IPS-18c (cell line): ENCODE results near the gene TDRD15.
"Not testable (repeated sequence)": the region's sequence is repeated elsewhere in the genome, so short reads cannot be mapped to it uniquely, and the experiment has no call there.

Experiments used
- H3K4me3 ChIP-seq: 2 replicates; pipeline ENCODE4 v1.7.0; 2013; ENCODE audit warnings: low read depth, mild to moderate bottlenecking, low read length, moderate library complexity; ENCODE audit not compliant: insufficient read depth
- H3K9me3 ChIP-seq: one replicate; pipeline ENCODE4 v1.6.1; 2013; ENCODE audit warnings: mild to moderate bottlenecking, low read length, moderate library complexity; ENCODE audit not compliant: control insufficient read depth, insufficient read depth

The TDRD15 gene

DNA sequence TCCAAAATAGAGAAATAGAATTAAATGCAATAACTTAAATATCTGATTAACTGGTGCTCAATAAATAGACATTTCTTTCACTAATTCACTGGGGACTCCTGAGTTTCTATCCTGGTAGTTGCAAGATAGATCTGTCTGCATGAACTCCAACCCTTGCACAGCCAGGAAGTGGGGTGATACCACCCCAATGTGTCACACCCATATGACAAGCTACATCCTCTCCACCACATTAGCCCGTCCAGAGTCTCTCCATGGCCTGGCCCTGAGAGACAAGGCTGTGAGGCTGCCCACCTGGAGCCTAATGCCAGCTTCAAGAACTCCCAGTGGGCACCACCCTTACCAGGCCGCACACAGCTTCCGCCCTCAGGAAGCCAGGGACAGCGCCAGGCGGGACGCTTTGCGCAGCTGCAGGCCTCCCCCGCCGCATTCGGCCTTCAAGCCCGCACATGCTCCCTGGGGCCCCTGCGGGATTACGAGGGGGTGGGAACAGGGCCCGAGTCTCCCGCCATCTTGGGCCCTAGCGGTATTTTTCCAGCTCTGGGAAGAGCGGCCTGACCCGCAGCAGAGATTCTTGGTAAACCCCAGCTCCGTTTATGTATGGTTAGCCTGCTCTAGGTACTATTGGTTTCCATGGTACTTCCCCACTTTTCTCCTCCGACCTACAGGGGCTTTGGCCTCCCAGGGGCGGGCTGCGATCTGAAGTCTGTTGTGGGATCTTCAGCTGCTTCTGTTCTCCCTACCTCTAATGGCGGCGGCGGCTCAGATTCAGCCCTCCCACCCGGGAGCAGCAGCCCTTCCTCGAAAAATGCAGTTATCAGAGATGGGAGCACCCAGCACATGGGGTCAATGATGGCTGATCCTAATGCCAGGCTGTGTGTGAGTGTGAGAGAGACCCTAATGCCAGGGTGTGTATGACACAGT, at the start of gene TDRD15:
TDRD15 (plus strand) TSS at position 496 of the 921 bp plus-strand sequence. CDS start 13,500 bp downstream, outside the sequence.
- no peak within 1 kb of the TSS for H3K4me3 ChIP-seq
- H3K9me3 ChIP-seq, result no peaks in the 10 kb centered on the region

- no peak overlapping the region for H3K4me3 ChIP-seq
- H3K9me3 ChIP-seq, result no peaks in the 10 kb centered on the region
These were observed 45.5 kb upstream of the TDRD15 start for GRCh38 chr2:21078296-21078695.

DNA sequence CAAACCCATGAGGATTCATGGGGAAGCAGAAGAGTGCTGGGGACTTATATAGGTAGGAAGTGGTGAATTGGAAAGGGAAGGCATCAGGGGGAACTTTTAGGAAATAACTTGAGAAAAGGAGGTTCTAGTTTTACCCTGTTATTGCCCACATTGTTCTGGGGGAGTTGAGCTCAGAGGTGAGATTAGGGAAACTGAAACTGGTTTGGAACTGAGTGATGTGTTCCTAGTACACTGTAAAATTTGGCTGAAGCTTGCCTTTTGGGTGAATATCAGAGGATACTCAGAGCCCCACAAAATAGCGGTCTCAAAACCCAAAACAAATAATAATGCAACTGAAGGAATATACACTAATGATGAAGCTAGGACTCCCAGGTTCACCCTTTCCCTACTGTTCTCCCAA, 40.3 kb upstream of the TDRD15 start:
- no peak overlapping the region for H3K4me3 ChIP-seq
- no peaks in the 10 kb centered on the region for H3K9me3 ChIP-seq

DNA sequence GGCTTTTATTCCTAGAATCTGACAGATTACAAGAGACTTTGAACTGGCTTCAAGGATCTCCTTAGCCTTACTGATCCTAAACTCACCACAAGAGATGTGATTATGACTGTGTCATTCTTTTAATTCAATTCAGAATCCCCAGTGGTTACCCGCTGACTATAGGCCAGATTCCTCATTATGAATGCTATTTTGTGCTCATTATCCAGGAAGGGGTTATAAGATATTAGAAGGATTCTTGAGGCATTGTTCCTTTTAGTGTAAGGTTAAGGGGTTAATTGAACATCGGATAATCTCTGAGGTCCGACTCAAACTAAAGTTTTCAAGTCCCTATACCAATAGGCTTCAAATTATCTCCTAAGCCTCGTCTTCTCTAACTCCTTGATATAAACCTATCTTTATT, 39.4 kb upstream of the TDRD15 start:
- H3K4me3 ChIP-seq, result no peak overlapping the region
- no peaks in the 10 kb centered on the region for H3K9me3 ChIP-seq

GRCh38 chr2:21092308-21092869, 31.4 kb upstream of the TDRD15 start:
- Histone ChIP-seq H3K4me3 (no peak overlapping the region), H3K9me3 (no peaks in the 10 kb centered on the region)

DNA sequence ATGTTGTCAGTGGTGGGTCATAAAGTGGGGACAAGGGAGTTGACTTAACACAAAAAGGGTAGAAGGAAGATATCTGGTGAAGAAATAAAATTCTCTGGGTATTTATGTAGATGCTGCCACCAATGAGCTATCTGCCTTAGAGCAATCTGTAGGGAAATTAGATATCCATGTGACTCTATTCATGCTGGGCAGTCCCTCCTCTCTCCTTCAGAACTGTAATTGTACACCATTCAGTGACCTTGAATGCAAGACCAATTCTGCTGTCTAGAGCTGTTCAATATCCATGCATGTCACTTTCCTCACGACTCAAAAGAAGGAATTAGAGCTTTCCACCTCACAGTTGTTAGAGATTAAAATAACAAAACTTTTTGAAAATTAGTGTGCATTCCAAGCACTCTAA, 28.6 kb upstream of the TDRD15 start:
- Histone ChIP-seq H3K4me3 (no peak overlapping the region), H3K9me3 (no peaks in the 10 kb centered on the region)

- Histone ChIP-seq H3K4me3 (no peak overlapping the region), H3K9me3 (no peaks in the 10 kb centered on the region)
These were observed 28.1 kb upstream of the TDRD15 start for GRCh38 chr2:21095714-21096113.

GRCh38 chr2:21096458-21096857, 27.3 kb upstream of the TDRD15 start:
- Histone ChIP-seq H3K4me3 (no peak overlapping the region), H3K9me3 (no peaks in the 10 kb centered on the region)

GRCh38 chr2:21097331-21097730, 26.4 kb upstream of the TDRD15 start:
- H3K4me3 ChIP-seq, result no peak overlapping the region

DNA sequence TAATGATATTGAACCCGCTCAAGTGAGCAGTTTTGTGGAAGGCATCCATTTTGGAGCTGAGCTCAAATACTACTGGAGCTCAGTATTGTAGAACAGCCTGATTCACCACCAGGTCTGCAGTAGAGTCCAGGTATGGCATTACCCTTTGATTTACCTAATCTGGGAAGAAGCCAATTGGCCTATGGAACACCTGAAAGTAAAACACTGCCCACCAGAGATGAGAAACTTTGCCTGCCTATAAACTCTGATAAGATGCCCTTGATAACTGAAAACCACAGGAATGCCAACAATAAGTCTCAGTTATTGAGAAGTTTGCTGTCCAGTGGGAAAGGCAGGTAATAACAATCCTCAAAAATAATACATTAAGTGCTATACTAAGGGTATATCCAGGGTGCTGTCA, 25.5 kb upstream of the TDRD15 start:
- Histone ChIP-seq H3K4me3 (no peak overlapping the region), H3K9me3 (no peaks in the 10 kb centered on the region)

More at GRCh38 chr2:21097331-21097730, 26.4 kb upstream of the TDRD15 start:
- no peaks in the 10 kb centered on the region for H3K9me3 ChIP-seq

DNA sequence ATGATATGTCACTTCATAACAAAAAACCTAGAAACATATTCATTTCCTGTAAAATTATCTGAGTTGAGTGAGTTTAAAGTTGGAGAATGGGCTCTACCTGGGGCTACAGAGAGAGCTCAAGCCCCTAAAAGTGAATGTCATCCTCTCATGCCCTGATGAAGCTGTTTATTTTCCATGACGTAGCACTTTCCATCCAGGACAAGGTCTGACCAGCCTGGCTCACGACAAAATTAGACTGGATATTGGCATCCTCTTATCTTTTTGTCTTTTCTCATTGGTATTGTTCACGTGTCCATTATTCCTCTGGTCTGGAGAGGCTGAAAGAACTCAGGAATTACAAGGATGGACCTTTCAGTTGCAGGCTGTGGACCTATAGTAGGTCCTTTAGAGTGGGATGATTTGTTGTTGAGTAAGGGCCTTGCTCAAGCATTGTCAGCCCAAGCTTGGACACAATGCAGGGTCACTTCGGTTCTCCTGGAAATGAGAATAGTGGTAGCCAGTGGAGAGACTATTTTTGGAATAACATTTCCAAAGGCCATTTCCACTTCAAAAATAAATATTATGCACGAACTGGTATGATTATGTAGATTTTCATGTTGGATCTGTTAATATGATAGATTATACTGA, 24.4 kb upstream of the TDRD15 start:
- Histone ChIP-seq H3K4me3 (no peak overlapping the region), H3K9me3 (no peaks in the 10 kb centered on the region)

DNA sequence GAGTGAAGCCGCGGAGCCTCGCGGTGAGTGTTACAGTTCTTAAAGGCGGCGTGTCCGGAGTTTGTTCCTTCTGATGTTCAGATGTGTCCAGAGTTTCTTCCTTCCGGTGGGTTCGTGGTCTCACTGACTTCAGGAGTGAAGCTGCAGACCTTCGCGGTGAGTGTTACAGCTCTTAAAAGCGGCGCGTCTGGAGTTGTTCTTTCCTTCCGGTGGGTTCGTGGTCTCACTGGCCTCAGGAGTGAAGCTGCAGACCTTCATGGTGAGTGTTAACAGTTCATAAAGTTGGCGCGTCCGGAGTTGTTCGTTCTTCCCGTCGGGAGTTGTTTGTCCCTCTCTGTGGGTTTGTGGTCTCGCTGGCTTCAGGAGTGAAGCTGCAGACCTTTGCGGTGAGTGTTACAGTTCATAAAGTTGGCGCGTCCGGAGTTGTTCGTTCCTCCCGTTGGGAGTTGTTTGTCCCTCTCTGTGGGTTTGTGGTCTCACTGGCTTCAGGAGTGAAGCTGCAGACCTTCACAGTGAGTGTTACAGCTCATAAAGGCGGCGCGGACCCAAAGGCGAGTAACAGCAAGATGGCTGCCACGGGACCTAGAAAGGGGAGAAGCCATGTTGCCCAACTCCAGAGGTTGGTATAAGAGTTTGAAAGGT, 22.1 kb upstream of the TDRD15 start:
- not testable (repeated sequence) for H3K4me3 ChIP-seq, H3K9me3 ChIP-seq

DNA sequence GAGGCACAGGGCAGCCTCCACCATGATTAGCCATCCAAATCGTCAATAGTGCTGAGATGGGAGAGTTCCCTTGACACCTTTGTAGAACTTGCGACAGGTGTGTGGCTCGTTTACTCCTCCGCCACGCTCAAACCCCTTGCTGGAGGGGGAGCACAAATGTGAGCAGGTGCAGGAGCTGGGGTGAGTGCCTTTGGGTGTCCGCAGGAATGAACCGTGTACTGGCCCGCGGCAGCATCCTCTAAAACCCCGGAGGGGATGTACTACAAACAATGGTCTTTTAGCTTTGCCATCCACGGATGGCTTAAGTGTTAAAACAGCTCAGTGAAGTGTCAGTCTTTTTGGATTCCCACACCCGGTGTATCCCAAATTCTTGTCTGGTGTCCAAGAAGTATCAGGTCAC, 21.4 kb upstream of the TDRD15 start:
- H3K4me3 ChIP-seq, result no peak overlapping the region
- no peaks in the 10 kb centered on the region for H3K9me3 ChIP-seq

DNA sequence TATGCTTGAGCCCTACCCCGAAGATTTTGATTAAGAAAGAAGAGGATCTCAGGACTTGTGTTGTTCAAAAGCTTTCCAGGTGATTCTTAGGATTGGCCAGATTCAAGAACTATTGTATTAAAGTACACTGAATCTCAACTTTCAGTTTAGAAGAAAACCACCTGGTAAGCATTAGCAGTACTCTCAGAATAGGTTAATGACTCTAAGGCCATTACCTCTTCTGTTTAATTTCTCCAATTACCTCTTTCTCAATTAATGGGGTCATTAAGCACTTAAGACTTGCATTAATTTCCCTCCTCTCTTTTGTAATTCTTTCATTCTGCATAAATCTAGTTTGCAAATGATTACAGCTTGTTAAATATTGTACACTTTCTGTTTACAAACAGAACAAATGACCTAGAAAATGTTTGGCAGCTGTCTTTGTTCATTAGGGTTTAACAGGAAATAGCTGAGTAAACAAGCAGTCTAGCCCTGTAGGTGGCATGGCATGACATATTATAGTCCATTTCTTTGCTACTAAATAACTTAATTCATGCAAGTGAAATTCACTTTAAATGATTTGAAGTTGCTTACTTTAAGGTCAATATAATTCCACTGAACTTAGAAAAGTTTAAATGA, 20.4 kb upstream of the TDRD15 start:
- Histone ChIP-seq H3K9me3 (no peaks in the 10 kb centered on the region), H3K4me3 (no peak overlapping the region)

DNA sequence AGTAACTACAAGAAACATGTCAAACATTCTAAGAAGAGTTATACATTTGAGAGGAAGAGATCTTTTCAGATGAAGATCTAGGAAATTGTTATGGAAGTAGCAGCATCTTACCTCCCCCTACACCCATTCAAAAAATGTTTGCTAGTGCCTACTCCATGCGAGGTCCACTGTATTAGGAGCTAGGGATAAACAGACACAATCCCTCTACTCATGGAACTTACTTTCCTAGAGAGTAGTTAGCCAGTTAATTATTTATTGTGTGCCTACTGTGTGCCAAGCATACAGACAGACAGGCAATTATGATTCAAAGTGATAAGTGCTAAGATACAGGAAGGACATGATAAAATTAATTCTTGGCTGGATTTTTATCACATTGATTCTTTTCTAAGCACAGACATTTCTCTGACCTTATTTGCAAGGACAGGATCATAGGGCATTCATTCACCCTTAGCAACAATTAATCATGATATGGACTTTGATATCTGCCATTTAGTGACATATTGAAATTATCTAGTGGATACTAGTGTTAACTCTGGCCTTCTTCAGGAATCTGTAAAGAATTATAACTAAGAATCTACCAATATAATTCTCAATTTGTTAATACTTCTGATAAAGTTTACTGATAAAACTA, 19.6 kb upstream of the TDRD15 start:
- Histone ChIP-seq H3K4me3 (no peak overlapping the region), H3K9me3 (no peaks in the 10 kb centered on the region)

DNA sequence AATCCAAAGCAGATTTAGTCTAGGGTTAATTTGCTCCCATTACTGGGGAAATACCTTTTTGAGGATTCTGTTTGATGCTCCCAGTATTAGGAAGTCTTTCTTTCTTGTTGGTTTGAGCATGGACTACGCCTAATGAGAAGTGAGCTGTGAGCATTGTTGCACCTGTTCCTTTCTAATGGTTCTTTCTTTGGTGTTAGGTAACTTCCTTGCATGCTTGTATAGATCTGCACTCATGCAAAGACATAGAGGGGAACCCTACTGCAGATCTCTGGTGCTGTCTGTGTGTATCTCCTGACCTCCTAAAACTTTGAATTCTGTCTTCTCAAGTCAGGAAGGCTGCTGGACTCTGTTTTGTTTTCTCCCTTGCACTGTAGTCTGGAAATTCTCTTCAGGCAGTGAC, 12.8 kb upstream of the TDRD15 start:
- H3K4me3 ChIP-seq, result no peak overlapping the region
- H3K9me3 ChIP-seq, result no peaks in the 10 kb centered on the region

- H3K9me3 ChIP-seq, result no peaks in the 10 kb centered on the region
- H3K4me3 ChIP-seq, result no peak overlapping the region
These were observed 6.1 kb upstream of the TDRD15 start for GRCh38 chr2:21117688-21118087.
